HG02884 (cell line): ENCODE data around the gene MAPK8.
"Not testable (repeated sequence)": the region's sequence is repeated elsewhere in the genome, so short reads cannot be mapped to it uniquely, and the experiment has no call there.

Experiments
- ATAC-seq: cut with Tn5 transposase; IDR thresholded peaks from one replicate; pipeline ENCODE4 v1.9.1; 2021; ENCODE audit warnings: mild to moderate bottlenecking, moderate library complexity; ENCODE audit not compliant: unreplicated experiment

Gene MAPK8

GRCh38 chr10:48306265-48306869 is at the start of gene MAPK8:
MAPK8 (plus strand) TSS chr10:48306677; CDS start chr10:48401661, 94,984 bp downstream.
- peak; percentile 69 for ATAC-seq

GRCh38 chr10:48257407-48257961 is 49.0 kb upstream of the MAPK8 start:
- no peak for ATAC-seq

GRCh38 chr10:48258105-48258504 is 48.4 kb upstream of the MAPK8 start:
- ATAC-seq, result no peak

- ATAC-seq, result no peak
Measured at GRCh38 chr10:48266528-48266927, 39.9 kb upstream of the MAPK8 start.

GRCh38 chr10:48271047-48271730 is 35.3 kb upstream of the MAPK8 start:
- ATAC-seq, result no peak

- ATAC-seq, result no peak
Measured at GRCh38 chr10:48272682-48273081, 33.8 kb upstream of the MAPK8 start.

- no peak for ATAC-seq
Measured at GRCh38 chr10:48273741-48274140, 32.7 kb upstream of the MAPK8 start.

GRCh38 chr10:48274636-48275035 is 31.8 kb upstream of the MAPK8 start, which contains the start of gene FRMPD2:
FRMPD2 (minus strand) TSS chr10:48274696; CDS start chr10:48274567, 129 bp downstream.
- no peak for ATAC-seq

- ATAC-seq, result no peak
Measured at GRCh38 chr10:48277093-48277492, 29.4 kb upstream of the MAPK8 start.

GRCh38 chr10:48279081-48279751 is 27.3 kb upstream of the MAPK8 start:
- peak; percentile 85 for ATAC-seq

- ATAC-seq, result not testable (repeated sequence)
Measured at GRCh38 chr10:48281697-48282096, 24.8 kb upstream of the MAPK8 start.

- ATAC-seq, result peak; percentile 51
Measured at GRCh38 chr10:48282829-48283228, 23.6 kb upstream of the MAPK8 start.

- no peak for ATAC-seq
Measured at GRCh38 chr10:48284002-48284546, 22.4 kb upstream of the MAPK8 start.

GRCh38 chr10:48284811-48285210 is 21.7 kb upstream of the MAPK8 start:
- no peak for ATAC-seq

- no peak for ATAC-seq
Measured at GRCh38 chr10:48285710-48286109, 20.8 kb upstream of the MAPK8 start.

- ATAC-seq, result no peak
Measured at GRCh38 chr10:48286356-48286755, 20.1 kb upstream of the MAPK8 start.

- no peak for ATAC-seq
Measured at GRCh38 chr10:48287417-48288391, 18.8 kb upstream of the MAPK8 start.

GRCh38 chr10:48288661-48289060 is 17.8 kb upstream of the MAPK8 start:
- no peak for ATAC-seq

- no peak for ATAC-seq
Measured at GRCh38 chr10:48289501-48290238, 16.8 kb upstream of the MAPK8 start.

GRCh38 chr10:48290286-48290685 is 16.2 kb upstream of the MAPK8 start:
- ATAC-seq, result no peak
